NCI-H446 (cell line): ENCODE data around the gene CTSA.
"Not testable (repeated sequence)": the region's sequence is repeated elsewhere in the genome, so short reads cannot be mapped to it uniquely, and the experiment has no call there.

Experiments
- DNase-seq, 2 experiments: peaks; one replicate each; lab custom pipeline; 2025; lab: John Stamatoyannopoulos, UW

The CTSA gene

DNA sequence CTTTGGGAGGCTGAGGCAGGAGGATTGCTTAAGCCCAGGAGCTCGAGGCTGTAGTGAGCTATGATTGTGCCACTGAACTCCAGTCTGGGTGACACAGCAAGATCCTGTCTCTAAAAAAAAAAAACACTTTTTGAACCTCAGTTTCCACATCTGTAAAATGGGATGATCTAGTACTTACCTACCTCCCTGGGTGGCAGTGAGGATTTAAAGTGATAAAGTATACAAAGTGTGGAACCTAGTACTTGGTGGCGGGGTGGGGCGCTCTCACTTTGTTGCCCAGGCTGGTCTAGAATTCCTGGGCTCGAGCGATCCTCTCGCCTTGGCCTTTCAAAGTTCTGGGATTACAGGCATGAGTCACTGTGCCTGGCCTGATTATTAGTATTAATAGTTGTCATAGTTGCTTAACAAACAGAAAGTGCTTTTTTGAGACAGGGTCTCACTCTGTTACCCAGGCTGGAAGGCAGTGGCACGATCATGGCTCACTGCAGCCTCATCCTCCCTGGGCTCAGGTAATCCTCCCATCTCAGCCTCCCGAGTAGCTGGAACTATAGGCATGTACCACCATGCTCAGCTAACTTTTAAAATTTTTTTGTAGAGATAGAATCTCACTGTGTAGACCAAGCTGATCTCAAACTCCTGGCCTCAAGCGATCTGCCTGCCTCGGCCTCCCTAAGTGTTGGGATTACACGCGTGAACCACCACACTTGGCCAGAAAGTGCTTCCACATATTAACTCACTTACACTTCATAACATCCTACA lies 27.8 kb downstream of the CTSA start:
- no peak for DNase-seq

DNA sequence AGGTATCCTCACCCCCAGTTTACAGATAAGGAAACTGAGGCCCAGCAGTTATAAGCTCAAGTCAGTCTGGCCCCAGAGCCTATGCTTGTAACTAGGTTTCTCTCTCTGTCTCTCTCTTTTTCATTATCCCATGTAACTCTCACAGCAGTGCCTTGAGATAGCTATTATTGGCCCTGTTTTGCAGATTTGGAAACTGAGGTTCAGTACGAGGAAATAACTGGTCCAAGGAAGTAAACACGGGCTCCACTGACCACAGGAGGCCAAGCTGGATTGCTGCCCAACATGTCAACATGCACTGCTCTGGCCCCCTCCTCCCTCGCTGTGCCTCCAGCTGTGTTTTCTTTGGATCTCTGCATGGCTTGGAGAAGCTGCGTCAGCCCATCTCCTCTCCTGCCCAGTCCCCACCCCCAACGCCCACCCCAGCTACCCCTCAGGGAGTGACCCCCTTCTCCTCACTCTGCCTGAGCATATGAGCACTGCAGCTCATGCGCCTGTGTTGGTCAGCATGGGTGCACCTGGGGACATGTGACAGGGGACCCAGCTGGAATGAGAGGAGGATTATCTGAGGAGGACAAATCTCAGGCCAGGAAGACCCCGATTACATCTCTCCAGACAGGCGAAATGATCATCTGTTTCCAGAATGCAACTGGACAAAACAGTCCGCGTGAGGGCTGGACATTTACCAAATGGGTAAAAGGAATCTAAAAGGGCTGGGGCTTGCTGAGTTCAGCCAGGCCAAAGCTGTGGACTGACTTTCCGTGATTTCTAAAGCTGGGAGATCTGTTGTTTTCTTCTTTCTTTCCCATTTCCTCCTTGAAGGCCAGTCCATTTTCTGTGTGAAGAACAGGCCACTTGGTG lies 28.6 kb downstream of the CTSA start:
- no peak for DNase-seq

DNA sequence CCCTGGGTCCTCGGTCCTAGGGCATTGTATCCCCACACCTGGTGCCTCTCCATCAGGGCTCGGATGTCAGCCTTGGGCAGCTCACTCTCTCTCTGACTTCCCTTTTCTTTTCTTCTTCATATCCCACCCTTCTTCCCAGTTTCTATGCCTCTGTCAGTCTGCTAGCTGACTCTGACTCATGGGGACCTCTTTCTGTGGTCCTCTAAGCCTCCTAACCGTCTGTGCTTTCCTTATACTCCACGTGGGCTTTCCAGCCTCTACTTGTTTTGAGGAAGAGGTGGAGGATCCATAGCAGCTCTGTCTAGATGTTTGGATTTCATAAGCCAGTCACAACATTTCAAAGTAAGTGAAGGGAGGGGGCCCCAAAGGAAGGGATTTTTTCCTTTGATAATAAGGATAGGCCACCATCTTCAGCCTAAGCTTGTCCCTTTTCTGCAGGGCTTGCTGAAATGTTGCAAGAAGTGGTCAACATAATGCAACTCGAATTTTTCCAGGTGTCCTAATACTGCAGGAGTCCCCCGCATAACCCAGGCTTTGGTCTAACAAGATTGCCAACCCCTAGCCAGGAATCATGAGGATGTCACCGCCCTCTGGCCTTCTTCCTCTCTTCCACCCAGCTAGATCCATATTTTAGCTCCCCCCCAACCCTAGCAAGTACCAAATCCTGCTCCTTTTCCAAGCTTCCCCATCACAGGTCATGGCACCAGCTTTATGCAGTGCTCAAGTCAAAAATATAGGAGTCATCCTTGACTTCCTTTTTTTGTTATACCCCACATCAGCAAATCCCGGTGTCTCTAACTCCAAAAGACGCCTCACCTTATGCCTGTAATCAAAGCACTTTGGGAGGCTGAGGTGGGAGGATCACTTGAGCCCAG lies 29.6 kb downstream of the CTSA start:
- DNase-seq = no peak

DNA sequence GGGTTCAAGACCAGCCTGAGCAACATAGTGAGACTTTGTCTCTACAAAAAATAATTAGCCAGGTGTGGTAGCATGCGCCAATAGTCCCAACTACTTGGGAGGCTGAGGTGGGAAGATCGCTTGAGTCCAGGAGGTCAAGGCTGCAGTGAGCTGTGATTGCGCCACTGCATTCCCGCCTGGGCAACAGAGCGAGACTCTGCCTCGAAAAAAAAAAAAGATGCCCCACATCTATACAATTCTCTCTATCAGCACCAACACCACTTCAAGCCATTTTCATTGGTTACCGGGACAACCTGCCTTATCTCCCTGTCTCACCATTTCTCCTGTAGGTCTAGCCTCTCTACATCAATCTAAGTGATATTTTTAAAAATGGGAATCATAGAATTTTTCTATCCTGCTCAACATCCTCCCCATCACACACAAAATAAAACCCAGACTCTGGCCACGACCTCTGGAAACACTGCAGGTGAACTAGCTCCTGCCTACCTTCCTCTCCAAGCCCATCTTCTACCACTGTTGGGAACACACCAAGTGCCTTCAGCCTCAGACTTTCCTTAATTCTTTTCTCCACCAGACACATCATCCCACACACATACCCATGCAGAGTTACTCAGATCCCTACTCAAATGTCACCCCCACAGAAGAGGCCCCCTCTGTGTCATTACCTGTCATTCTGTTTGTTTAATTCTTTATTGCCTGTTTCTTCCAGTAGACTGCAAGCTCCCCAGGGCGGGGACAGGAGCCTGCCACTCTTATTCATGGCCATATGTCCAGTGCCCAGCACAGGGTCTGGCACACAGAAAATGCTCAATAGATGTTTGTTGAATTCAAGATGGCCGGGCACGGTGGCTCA lies 30.4 kb downstream of the CTSA start:
- DNase-seq = no peak

DNA sequence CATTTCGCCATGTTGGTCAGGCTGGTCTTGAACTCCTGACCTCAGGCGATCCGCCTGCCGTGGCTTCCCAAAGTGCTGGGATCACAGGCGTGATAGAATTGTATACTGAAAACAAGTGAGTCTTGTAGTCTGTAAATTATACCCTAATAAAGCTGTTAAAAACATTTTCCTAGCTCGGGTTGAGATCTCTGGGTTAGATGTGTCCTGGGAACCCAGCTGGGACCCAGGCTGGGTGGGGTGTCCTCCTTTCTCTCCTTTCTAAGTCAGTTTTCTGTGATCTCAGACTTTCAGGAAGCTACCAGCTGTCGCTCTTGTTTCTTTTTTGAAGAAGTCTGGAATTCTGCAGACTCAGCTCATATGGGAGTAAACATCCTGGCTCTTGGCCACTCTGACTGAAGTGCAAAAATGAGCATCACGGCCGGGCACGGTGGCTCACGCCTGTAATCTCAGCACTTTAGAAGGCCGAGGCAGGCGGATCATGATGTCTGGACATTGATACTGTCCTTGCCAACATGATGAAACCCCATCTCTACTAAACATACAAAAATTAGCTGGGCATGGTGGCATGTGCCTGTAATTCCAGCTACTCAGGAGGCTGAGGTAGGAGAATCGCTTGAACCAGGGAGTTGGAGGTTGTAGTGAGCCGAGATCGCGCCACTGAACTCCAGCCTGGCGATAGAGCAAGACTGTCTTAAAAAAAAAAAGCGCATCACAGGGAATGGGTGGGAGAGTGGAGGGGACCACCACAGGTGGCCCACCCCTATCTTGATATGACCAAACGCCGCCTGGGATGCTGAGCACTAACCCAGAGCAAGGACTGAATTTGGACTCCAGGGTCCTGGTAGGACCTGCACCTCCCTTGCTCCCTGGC lies 33.5 kb downstream of the CTSA start:
- DNase-seq = peak in 1 of 2 experiments; percentile 41

- DNase-seq = no peak
Measured at GRCh38 chr20:45925821-45926506, 34.8 kb downstream of the CTSA start.

DNA sequence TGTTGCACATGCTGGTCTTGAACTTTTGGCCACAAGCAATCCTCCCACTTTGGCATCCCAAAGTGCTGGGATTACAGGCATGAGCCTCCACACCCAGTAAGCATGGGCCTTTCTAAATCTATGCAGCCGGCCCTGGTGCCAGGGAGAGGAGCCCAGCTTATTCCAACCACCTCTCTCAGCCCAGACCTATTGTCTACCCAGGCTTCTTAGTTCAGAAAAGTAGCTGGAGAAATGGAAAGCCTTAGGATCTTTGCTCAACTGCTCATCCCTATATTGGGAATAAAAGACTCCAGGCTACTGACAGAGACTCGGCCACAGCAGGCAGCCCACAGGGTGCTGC lies 35.6 kb downstream of the CTSA start:
- no peak for DNase-seq

- DNase-seq = no peak
Measured at GRCh38 chr20:45927071-45927878, 36.1 kb downstream of the CTSA start.

DNA sequence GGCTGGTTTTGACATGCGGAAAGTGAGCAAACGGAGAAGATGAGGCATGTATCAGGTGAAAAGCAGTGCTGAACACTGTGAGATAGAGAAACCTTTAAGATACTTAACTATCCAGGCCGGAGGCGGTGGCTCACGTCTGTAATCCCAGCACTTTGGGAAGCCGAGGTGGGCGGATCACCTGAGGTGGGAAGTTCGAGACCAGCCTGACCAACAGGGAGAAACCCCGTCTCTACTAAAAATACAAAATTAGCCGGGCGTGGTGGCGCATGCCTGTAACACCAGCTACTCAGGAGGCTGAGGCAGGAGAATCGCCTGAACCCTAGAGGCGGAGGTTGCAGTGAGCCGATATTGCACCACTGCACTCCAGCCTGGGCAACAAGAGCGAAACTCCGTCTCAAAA lies 40.5 kb downstream of the CTSA start:
- DNase-seq = not testable (repeated sequence)

DNA sequence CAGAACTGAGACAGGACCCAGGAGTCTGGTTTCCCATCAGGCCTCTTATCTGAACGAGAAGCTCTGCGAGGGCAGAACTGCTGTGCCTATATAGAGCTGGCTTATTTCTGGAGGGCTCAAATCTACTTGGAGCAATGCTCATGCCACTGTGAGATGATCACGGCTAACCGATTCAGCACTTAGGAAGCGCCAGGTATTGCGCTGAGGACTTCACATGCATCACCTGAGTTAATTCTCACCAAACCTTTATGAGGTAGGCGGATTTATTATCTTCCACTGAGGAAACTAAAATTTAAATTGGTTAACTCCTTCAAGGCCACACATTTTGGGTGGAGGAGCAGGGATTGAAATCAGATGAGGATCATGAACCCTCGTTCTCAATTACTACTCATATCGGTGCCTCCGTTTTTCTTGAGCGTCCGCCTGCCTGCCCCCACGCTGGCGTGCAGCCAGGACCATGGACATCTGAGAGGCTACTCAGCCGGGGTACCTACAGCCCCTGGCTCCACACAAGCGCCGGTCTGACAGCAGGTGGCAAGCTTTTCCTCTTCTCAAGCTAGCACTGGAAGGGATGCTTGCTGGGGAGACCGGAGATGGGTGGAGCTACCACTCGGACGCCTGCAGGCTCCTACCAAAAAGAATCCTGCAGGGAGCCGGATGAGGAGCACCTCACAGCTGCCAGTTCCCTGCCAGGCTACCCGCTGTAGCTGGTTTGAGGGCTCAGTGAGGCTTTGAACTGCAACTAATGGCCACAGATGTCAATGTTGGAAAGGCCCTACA lies 42.3 kb downstream of the CTSA start:
- peak; percentile 78 to 80 for DNase-seq

- DNase-seq = peak; percentile 83 to 87
Measured at GRCh38 chr20:45934046-45934585, 43.0 kb downstream of the CTSA start.

DNA sequence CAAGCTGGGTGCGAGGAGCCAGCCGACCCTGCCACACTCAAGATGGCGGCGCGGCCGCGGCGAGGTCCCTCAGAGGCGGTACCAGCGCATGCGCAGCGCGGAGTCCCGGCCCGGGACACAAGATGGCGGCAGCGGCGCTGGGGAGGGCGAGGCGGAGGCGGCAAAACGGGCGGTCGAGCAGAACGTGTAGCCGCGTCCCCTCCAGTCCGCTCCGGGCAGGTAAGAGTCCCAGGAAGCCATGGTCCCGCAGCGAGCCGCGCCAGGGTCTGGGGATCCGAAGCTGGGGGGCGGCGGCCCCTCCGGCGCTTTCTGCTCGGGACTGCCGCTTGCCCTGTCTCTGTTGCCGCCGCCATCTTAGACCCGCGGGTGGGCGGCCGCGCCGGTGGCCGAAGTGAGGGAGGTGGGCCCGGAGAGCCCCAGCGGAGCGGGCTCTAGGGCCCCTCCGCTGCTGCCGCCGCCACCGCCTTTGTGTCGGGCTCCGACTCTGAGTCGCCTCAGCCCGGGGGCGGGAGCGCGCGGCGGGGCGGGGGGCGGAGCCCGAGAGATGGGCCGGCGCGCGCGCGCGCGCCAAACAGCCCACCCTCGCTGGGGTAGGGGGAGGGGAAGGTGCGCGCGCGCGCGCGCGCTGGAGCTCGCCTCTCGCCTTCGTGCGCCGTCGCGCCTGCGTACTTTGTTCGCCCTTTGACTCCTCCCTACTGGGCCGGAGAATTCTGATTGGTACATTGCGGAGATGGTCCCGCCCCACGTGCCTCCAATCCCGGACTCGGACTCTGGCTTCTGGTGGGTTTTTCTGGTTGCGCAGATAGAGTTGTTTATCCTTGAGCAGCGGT lies 43.7 kb downstream of the CTSA start, which contains the start of gene PCIF1:
PCIF1 (plus strand) TSS at position 98 of the 830 bp plus-strand sequence. CDS start 4,317 bp downstream, outside the sequence.
- DNase-seq = peak; percentile 96 to 99

- DNase-seq = no peak
Measured at GRCh38 chr20:45935416-45936046, 44.4 kb downstream of the CTSA start.

DNA sequence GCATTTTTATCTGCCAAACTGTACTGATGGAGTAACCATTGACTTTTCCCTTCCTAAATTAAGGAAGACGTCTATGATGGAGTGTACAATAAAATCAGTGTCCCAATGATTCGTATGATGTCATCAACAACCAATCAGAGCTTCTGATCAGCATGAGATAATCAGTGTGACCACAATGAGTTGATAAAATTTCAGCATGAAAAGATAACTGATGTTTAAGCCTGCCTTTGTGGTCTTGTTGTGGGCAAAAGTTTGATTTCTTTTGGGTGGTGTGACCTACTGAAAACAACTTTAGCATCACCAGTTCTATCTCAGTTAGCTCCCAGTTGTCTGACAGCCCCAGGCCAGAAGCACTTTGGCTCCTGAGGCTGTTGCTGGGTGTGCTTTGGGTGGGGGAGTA lies 46.6 kb downstream of the CTSA start:
- no peak for DNase-seq

DNA sequence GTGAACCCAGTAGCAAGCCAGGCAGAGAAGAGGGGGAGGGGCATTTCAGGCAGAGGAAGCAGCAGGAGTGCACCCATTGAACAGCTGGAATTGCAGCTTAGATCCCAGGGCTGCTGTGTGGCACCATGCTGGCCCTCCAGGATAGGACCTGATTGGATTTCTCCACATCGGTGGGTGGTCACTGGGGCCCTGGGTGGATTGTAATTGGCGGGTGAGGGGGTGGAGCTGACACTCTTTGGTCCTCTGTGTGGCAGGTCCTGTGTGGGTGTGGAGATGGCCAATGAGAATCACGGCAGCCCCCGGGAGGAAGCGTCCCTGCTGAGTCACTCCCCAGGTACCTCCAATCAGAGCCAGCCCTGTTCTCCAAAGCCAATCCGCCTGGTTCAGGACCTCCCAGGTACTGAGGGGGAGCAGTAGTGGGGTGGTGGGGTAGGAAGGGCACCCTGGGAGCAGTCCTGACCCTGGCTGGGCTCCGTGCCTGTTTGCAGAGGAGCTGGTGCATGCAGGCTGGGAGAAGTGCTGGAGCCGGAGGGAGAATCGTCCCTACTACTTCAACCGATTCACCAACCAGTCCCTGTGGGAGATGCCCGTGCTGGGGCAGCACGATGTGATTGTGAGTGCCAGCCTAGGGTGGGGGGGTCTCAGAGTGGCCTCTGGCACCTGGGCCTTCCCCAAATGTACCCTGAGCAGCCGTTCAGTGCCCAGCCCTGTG lies 47.7 kb downstream of the CTSA start:
- no peak for DNase-seq

DNA sequence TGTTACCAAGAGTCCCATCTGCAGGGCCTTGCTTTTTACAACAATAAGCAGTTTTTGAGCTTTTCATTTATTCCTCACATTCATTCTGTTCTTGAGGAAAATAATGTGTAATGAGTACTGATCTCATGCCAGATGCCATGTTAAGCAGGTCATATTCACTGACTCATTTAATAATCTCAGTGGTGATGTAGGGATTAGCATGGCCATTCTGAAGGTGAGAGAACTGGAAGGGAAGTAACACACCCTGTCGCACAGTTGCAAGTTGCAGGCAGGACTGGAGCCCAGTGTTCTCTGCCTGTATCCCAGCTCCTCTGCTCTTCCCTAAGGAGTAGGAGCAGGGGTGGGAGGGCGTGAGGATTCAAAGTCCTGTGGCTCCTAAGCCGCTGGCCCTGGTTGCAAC lies 48.9 kb downstream of the CTSA start:
- DNase-seq = no peak
